Heart left ventricle (tissue), 16 donors: ENCODE data around the gene MITF. TPM values are rescaled to one million over a fixed set of nuclear protein-coding genes. Genes with fewer than 3 reads are reported as not detected.
A peak's percentile ranks its signal among the peaks of the same experiment; 100 is the strongest.

Source experiments
- ATAC-seq, 4 donors: fragments of 200-7000 bp; cut with Tn5 transposase; one replicate each; pipeline ENCODE4 v1.9.1; 2020 to 2022; ENCODE audit warnings: moderate library complexity in 4 of 4, mild to moderate bottlenecking in 3 of 4, moderate number of reproducible peaks in 1 of 4
- DNase-seq, 5 donors: peaks; one replicate each; pipeline ENCODE4 v3.0.0-alpha.2; 2020
- H3K27ac ChIP-seq, 12 donors: fragments of 200-600 bp; sonication (generic) in 4 of 12; one replicate each; pipeline versions ENCODE4 v1.5.0 to v1.8.0; 2016 to 2022; ENCODE audit warnings: mild to moderate bottlenecking in 2 of 12
- H3K27me3 ChIP-seq, 9 donors: fragments of 200-600 bp; sonication (generic) in 2 of 9; one replicate each; pipeline versions ENCODE4 v1.5.1 to v1.8.0; 2016 to 2022; ENCODE audit warnings: mild to moderate bottlenecking in 3 of 9
- H3K36me3 ChIP-seq, 9 donors: fragments of 200-600 bp; sonication (generic) in 2 of 9; one replicate each; pipeline versions ENCODE4 v1.5.0 to v1.8.0; 2018 to 2022; ENCODE audit warnings: mild to moderate bottlenecking in 2 of 9
- H3K4me1 ChIP-seq, 12 donors: fragments of 200-600 bp; sonication (generic) in 4 of 12; one replicate each; pipeline versions ENCODE4 v1.5.0 to v1.8.0; 2016 to 2022; ENCODE audit warnings: mild to moderate bottlenecking in 3 of 12
- H3K4me3 ChIP-seq, 12 donors: fragments of 200-600 bp; sonication (generic) in 4 of 12; one replicate each; pipeline versions ENCODE4 v1.5.0 to v1.8.0; 2017 to 2022; ENCODE audit warnings: mild to moderate bottlenecking in 9 of 12, moderate library complexity in 4 of 12
- H3K9me3 ChIP-seq, 12 donors: fragments of 200-600 bp; sonication (generic) in 4 of 12; one replicate each; pipeline versions ENCODE4 v1.5.0 to v1.8.0; 2016 to 2022; ENCODE audit warnings: mild to moderate bottlenecking in 1 of 12
- POLR2A ChIP-seq, 2 donors: fragments of 450-650 bp; IDR thresholded peaks; one replicate each; pipeline ENCODE4 v1.6.1; 2017; ENCODE audit warnings: antibody characterized with exemption in 2 of 2, mild to moderate bottlenecking in 2 of 2, moderate library complexity in 2 of 2
- WGBS, 4 donors: extraction: QIAGEN DNeasy Blood & Tissue Kit in 2 of 4; methylation state at CpG; one replicate each; pipeline versions ENCODE4 v1.1.5 to v1.1.7; 2013 to 2018; 5-methylcytosine and 5-hydroxymethylcytosine counted together
- intact Hi-C, 10 donors: fragments of 100-400 bp; cut with DNase I; formaldehyde crosslinking; loops; one replicate each; pipeline versions ENCODE4 v1.11.1 to v1.14.2; 2022
- polyA plus RNA-seq, 2 donors: library from polyadenylated mRNA; stranded (reverse); fragments of 200-250 nt; gene quantifications; one replicate each; pipeline ENCODE4 v1.2.3, GENCODE V29; 2013
- total RNA-seq, 9 donors: library from RNA; depleted of rRNA in 2 of 9; stranded (reverse); fragments of >200 nt in 2 of 9; fragmentation: NEBNext Ultra II Directional in 3 of 9; extraction: Animal tissue kit (Norgen Biotek cat#: 25700) in 3 of 9; gene quantifications; one replicate each; pipeline versions ENCODE4 v1.1.0 to v1.2.4, GENCODE V29; 2016 to 2023
- TF ChIP-seq, protein P1 (sequence below), 12 donors: fragments of 200-600 bp; sonication (generic) in 4 of 12; IDR thresholded peaks; one replicate each; pipeline versions ENCODE4 v1.5.0 to v1.8.0; 2018 to 2022; ENCODE audit warnings: antibody characterized with exemption in 12 of 12, mild to moderate bottlenecking in 5 of 12
- donor health status: ischemic (EF 13 %, LVEDD 7.1; RV severe dilation, severe dysfunction).
- donor health status: healthy with polysubstance abuse.
- donor health status: DM: no; HTN: yes; CAD: no.
- donor health status: DM: no; HTN: no; CAD: no.
- donor health status: ischemic (EF 25% LVEDD 6.9; RV normal size, moderate dysfunction).
- donor health status: ischemic (EF 25% LVEDD 5.7; RV mildly dilated, moderate dysfunction).
- donor health status: healthy.
- donor health status: DM: yes; HTN: yes; CAD: no.
- donor health status: ischemic (EF 35%, LVEDD 5.7; RV mildly dilated, moderate dysfunction).
- donor health status: nonischemic (EF 11% LVEDD 7.7; RV severe dilation, severe dysfunction).
- donor health status: DM: yes; HTN: yes; CAD: no.
- donor health status: PGD.
- donor health status: ischemic (EF 29% LVEDD 5.4; RV normal size, mild dysfunction).
- donor health status: nonischemic (EF 23%, LVEDD 6.1; RV moderate dilation, normal function).

Gene MITF
- total and polyA plus RNA-seq, 11 donors: 17.9 to 114 (median 81.1) TPM

DNA sequence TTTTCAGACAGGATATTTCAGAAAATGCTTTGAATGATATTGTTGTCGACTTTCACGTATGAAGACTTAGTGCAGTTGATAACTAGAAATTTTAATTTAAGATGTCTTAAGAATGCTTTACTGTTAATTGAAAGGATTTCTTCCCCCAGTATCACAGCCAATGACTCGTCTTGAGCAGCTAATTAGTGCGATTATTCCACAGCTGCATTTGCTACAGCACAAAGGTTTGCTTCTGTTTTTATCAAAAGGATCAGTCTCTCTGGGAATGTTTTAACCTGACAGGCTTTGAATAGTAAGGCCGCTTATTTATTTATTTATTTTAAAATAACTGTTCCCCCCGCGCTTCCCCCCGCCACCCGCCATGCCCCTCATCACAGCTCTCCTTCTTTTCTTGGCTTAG, 136.8 kb downstream of the MITF start:
- WGBS, 4 donors: 88 to 92% (median 89%) methylated on average over 9 of the region's 9 CpGs

DNA sequence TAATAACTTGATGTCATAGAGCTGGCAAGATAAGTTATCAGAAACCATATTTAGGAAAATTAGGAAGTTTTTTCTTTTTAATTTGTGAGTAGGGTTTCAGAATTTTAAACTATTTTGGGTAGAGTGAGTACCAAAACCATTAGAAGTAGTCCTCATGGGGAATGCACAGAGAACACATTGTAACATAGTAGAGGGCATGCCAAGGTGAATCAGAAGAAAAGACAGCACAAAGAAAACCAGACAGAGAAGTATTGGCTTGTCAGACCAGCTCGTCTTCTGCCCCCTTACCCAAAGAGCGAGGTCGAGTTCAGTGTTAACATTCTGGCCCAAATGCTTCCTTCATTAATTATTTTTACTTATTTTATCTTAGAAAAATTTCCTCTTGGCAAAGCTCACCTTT, 139.0 kb downstream of the MITF start:
- peaks cover 0 to 32% (median 8%) of the 10 kb centered on the region in 12 donors for H3K4me1 ChIP-seq

More for the DNA sequence above, 136.8 kb downstream of the MITF start:
- TF ChIP-seq POLR2A (IDR thresholded peaks at IDR 0.05): no peak
- TF ChIP-seq, protein P1, sequence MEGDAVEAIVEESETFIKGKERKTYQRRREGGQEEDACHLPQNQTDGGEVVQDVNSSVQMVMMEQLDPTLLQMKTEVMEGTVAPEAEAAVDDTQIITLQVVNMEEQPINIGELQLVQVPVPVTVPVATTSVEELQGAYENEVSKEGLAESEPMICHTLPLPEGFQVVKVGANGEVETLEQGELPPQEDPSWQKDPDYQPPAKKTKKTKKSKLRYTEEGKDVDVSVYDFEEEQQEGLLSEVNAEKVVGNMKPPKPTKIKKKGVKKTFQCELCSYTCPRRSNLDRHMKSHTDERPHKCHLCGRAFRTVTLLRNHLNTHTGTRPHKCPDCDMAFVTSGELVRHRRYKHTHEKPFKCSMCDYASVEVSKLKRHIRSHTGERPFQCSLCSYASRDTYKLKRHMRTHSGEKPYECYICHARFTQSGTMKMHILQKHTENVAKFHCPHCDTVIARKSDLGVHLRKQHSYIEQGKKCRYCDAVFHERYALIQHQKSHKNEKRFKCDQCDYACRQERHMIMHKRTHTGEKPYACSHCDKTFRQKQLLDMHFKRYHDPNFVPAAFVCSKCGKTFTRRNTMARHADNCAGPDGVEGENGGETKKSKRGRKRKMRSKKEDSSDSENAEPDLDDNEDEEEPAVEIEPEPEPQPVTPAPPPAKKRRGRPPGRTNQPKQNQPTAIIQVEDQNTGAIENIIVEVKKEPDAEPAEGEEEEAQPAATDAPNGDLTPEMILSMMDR (IDR thresholded peaks at IDR 0.05): no peak
- H3K27ac ChIP-seq: no peak overlapping the region
- peaks cover 0 to 4% (median 0%) of the 10 kb centered on the region in 9 donors for H3K36me3 ChIP-seq
- H3K4me1 ChIP-seq: peaks cover 0 to 41% (median 12%) of the 10 kb centered on the region in 12 donors
- H3K4me3 ChIP-seq: no peak overlapping the region
- no peaks in the 10 kb centered on the region for H3K9me3 ChIP-seq
- no peaks in the 10 kb centered on the region for H3K27me3 ChIP-seq
- DNase-seq: no peak
- ATAC-seq: no peak
- intact Hi-C loops: no loop called here

DNA sequence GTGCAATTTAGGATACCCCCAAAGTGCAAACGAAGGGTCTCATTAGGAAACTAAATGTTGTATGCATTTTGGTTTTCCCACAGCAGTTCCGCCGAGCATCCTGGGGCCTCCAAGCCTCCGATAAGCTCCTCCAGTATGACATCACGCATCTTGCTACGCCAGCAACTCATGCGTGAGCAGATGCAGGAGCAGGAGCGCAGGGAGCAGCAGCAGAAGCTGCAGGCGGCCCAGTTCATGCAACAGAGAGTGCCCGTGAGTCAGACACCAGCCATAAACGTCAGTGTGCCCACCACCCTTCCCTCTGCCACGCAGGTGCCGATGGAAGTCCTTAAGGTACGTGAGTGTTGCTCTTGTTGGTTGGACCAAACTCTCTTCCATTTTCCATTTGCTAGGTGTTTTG, 139.8 kb downstream of the MITF start:
- intact Hi-C loops: no loop called here
- 91 to 94% (median 93%) methylated on average over 14 of the region's 14 CpGs for WGBS, 4 donors

More for the DNA sequence above, 139.0 kb downstream of the MITF start:
- Histone ChIP-seq H3K4me3 (no peak overlapping the region), H3K9me3 (no peaks in the 10 kb centered on the region), H3K27me3 (no peaks in the 10 kb centered on the region), H3K27ac (peak overlapping the region in 8 of 12 donors; percentile 7 to 56 (median 24)), H3K36me3 (peaks cover 0 to 4% (median 0%) of the 10 kb centered on the region in 9 donors)
- peak in 3 of 4 donors; percentile 52 to 56 (median 53) for ATAC-seq
- no peak for DNase-seq
- WGBS, 4 donors: 71 to 80% (median 75%) methylated on average over 3 of the region's 3 CpGs
- intact Hi-C loops: no loop called here
- TF ChIP-seq, protein P1 (IDR thresholded peaks at IDR 0.05): no peak
- no peak for TF ChIP-seq POLR2A (IDR thresholded peaks at IDR 0.05)

DNA sequence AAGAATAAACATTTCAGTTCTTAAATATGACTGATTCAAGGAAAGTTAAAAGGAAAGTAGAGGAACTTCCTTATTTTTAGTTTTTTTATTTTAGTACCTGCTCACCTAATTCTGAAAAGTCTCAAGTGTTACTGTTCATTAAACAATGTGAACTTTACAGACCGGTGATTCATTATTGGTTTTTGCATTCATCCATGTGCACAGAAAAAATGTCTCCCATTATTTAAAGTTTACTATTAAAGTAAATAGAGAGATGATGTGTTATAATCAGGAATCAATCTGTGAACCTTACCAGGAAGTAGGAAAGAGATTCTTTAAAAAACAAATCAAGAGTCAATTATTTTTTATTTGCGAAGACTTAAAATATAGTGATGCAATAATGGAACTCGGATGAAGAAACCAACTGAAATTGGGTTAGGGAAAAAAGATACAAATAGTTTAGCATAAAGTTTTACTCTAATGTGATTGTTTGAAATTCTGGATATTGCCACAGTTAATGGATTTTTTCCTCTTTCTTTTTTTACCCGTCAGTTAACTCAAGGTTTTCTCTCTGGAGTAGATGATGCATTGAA, 140.9 kb downstream of the MITF start:
- no peak for DNase-seq
- H3K9me3 ChIP-seq: no peaks in the 10 kb centered on the region
- TF ChIP-seq POLR2A (IDR thresholded peaks at IDR 0.05): no peak
- TF ChIP-seq, protein P1 (IDR thresholded peaks at IDR 0.05): no peak
- no peaks in the 10 kb centered on the region for H3K27me3 ChIP-seq
- intact Hi-C loops: no loop called here
- H3K27ac ChIP-seq: no peak overlapping the region
- peaks cover 0 to 14% (median 0%) of the 10 kb centered on the region in 9 donors for H3K36me3 ChIP-seq
- no peak for ATAC-seq
- no peak overlapping the region for H3K4me3 ChIP-seq
- WGBS, 4 donors: 87 to 92% (median 92%) methylated on average over 4 of the region's 4 CpGs
- H3K4me1 ChIP-seq: peaks cover 0 to 24% (median 4%) of the 10 kb centered on the region in 12 donors

More for the DNA sequence above, 139.8 kb downstream of the MITF start:
- ATAC-seq (no peak), DNase-seq (no peak)
- H3K4me3 ChIP-seq: no peak overlapping the region
- TF ChIP-seq, protein P1 (IDR thresholded peaks at IDR 0.05): no peak
- TF ChIP-seq POLR2A (IDR thresholded peaks at IDR 0.05): no peak
- peak overlapping the region in 1 of 12 donors; percentile 56 for H3K27ac ChIP-seq
- no peaks in the 10 kb centered on the region for H3K27me3 ChIP-seq
- H3K36me3 ChIP-seq: peaks cover 0 to 6% (median 0%) of the 10 kb centered on the region in 9 donors
- no peaks in the 10 kb centered on the region for H3K9me3 ChIP-seq
- peaks cover 0 to 29% (median 6%) of the 10 kb centered on the region in 12 donors for H3K4me1 ChIP-seq
